ENCODE data around the gene WDR37. TPM values are rescaled to one million over a fixed set of nuclear protein-coding genes. Genes with fewer than 3 reads are reported as not detected.
"Not testable (repeated sequence)": the region's sequence is repeated elsewhere in the genome, so short reads cannot be mapped to it uniquely, and the experiment has no call there.

WDR37 gene
- total RNA-seq, 1 donor from 2014 or later = 18.5 TPM

GRCh38 chr10:1155791-1156615 lies 99.8 kb downstream of the WDR37 start:
- DNase-seq = no peak

- DNase-seq = no peak
Observed at GRCh38 chr10:1156616-1156886, 100.4 kb downstream of the WDR37 start.

- DNase-seq = no peak
Observed at GRCh38 chr10:1156921-1157614, 100.9 kb downstream of the WDR37 start.

GRCh38 chr10:1157615-1157933 lies 101.4 kb downstream of the WDR37 start:
- no peak for DNase-seq

- DNase-seq = no peak
Observed at GRCh38 chr10:1158066-1158465, 101.9 kb downstream of the WDR37 start.

- DNase-seq = not testable (repeated sequence)
Observed at GRCh38 chr10:1158536-1158935, 102.4 kb downstream of the WDR37 start.

GRCh38 chr10:1159131-1160061 lies 103.2 kb downstream of the WDR37 start:
- no peak for DNase-seq

GRCh38 chr10:1160561-1161314 lies 104.6 kb downstream of the WDR37 start:
- no peak for DNase-seq

GRCh38 chr10:1161315-1161673 lies 105.1 kb downstream of the WDR37 start:
- not testable (repeated sequence) for DNase-seq

GRCh38 chr10:1162481-1163203 lies 106.5 kb downstream of the WDR37 start:
- DNase-seq = no peak

GRCh38 chr10:1163204-1163660 lies 107.0 kb downstream of the WDR37 start:
- no peak for DNase-seq

GRCh38 chr10:1163831-1164230 lies 107.6 kb downstream of the WDR37 start:
- DNase-seq = no peak

GRCh38 chr10:1166101-1166827 lies 110.1 kb downstream of the WDR37 start:
- DNase-seq = no peak

- DNase-seq = no peak
Observed at GRCh38 chr10:1166828-1167275, 110.7 kb downstream of the WDR37 start.

GRCh38 chr10:1168763-1169162 lies 112.6 kb downstream of the WDR37 start:
- no peak for DNase-seq

GRCh38 chr10:1169186-1169885 lies 113.2 kb downstream of the WDR37 start:
- no peak for DNase-seq

GRCh38 chr10:1169981-1170866 lies 114.0 kb downstream of the WDR37 start:
- DNase-seq = no peak

- DNase-seq = no peak
Observed at GRCh38 chr10:1170867-1171180, 114.6 kb downstream of the WDR37 start.

GRCh38 chr10:1171182-1171581 lies 115.0 kb downstream of the WDR37 start:
- DNase-seq = no peak

- no peak for DNase-seq
Observed at GRCh38 chr10:1171586-1171985, 115.4 kb downstream of the WDR37 start.
